Stimulated activated CD4-positive, alpha-beta T cell treated with anti-CD3 and anti-CD28 coated beads, Interleukin-15, amount 100 ng/mL, for 48 hours (primary cell): ENCODE measurements around the gene ST8SIA5.

Experiments
- DNase-seq, 2 donors: peaks; one replicate each; pipeline ENCODE4 v3.0.0-alpha.2; 2020; ENCODE audit warnings: low read depth in 2 of 2

The ST8SIA5 gene

DNA sequence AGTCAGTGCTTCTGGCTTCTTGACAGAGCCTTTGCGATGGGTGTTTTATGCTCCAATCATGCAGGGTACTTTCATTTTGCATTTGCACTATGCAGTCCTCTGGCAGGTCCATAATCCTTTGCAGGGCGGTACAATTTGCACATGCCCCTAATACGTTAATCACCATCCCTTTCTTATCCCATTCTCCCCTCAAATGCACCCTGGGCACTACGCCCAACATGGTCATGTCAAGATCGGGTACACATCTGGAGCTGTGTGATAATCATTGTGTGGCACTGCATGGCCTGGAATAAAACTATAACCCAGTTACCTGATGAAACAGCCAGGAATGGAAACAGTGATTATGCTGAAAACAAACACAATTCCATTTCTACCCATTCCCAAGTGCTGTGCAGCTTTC lies 127.5 kb downstream of the ST8SIA5 start:
- no peak for DNase-seq

DNA sequence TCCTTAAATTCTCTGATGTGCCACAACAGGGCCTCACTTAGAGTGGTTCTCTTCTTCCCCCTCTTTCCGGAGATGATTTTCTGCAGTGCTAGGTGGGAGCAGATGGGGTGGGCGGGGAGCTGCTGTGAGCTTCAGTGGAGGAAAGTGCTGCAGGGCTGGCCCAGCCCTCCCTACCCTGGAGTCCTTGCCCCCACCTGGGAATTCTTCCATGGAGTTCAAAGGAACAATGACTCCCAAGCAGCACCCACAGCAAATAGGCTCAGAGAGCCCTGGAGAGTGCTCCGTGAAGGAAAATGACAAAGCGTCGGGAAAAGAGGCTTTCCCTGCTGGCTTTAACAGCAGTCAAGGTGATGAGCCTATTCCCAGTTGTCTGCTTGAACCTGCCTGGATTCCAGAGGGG lies 128.6 kb downstream of the ST8SIA5 start:
- DNase-seq, result no peak

DNA sequence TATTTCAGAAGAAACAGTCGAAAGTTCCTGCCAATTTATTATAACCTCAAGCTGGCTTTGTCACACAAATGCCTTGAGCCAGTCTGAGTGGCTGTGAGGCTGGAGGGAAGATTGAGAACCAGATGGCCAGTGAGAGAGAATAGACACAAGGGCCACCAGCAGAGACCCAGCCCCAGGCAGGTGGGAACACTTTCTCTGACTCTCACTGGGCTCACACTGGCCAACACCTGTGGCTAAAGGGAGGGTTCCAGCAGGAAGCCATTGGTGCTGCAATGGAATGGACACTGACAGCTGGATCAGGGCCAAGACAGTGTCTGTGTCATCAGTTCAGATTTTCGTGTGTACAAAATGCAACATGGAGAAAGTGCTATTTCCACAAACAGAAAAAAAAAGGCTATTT lies 129.7 kb downstream of the ST8SIA5 start:
- DNase-seq, result no peak

DNA sequence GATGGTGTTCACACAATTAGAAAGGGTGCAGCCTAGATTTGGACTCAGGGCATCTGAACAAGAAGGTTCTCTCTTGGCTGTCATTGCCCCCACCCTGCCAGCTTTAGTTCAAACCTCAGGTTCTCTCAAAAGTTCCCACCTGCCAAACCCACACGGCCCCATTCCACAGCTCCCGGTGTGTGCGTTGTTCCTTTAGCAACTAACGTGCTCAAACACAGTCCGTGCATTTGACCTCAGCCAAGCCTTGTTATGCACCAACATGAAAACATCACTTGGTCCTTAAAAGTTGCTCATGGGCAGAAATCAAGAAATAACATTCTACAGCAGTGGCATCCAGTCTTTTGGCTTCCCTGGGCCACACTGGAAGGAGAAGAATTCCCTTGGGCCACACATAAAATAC lies 131.8 kb downstream of the ST8SIA5 start:
- DNase-seq, result no peak

DNA sequence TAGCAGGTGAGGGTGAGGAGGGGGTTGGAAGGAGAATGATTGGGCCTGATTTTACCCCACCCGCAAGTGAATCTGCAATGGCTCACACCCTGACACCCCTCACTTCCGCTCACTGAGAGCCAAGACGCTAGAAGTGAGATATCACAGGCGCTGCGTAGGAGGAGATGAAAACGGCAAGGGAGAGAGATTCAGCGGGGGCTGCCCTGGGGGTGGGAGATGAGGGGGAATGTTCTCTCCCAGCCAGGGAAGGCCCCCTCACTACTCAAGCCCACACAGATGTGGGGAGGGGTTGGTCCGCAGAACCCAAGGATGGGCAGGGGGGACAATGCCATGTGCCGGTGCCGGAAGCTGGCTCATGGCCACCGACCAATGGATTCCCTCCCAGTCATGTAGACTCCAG lies 132.7 kb downstream of the ST8SIA5 start:
- no peak for DNase-seq

DNA sequence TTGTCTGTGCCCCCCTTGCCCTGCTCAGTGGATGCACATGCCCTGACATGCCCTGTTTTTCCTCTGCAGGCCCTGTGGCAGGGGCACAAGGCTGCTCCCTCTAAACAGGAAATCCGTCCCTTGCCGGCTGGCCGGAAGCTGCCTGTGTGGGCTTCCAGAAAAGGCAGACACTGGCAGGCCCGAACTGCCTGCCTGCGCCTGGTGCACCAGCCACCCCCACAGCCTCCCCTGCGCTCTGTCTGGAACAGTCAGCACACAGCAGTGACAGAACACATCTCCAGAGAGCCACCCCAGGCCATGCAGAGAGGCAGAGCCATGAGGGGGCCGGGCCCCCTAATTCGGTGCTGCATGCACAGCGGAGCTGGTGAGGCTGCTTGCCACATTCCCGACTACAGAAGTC lies 133.3 kb downstream of the ST8SIA5 start:
- DNase-seq, result peak; percentile 5 to 20

DNA sequence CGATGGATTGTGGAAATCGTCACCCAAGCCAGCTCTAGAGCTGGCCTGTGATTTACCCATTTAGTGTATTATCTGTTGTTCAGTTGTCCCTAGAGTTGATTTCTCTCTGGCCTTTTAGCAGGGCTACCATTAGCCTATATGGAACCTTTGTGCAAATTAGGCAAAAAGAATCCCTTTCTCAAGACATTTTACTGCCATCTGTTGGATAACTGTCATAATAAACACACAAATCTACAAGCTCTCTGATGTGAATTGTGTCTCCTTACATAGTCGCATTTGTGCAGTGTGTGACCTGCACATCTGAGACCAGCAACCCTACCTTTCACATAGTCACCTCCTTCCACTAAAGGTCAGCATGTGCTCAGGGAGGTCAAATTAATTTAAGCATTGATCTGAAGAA lies 133.9 kb downstream of the ST8SIA5 start:
- no peak for DNase-seq

DNA sequence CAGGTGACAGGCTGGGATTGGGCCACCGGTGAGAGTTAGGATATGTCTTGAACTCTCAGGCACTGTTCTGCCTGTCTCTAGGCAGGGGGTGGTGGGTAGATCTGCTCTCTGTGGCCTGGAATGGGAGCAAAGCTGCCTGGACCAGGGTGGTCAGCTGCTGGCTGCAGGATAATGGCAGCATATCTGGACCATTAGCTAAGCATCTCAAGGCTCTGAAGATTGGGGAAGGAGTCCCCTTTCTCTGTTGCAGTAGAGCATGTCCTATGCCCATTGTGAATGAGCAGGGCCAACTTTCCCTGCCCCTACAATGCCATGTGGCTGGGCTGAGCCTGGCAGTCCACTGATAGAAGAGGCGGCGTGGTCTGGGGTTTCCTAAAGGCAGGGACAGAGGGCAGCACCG lies 134.4 kb downstream of the ST8SIA5 start:
- DNase-seq, result no peak

DNA sequence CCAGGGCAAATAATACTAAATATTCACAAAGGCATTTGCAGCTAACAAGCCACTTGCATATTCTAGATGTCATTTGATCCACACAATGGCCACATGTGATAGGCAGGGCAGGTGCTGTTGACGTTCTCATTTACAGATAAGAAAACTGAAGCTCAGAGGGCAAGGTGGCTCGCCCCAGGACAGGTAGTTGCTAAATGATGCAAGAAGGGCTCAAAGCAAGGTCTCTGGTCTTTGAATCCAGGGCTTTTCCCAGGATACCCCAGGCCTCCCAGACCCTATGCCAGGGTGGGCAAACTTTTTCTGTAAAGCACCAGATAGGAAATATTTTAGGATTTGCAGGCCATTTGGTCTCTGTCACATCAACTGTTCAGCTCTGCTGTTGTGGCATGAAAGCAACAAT lies 135.0 kb downstream of the ST8SIA5 start:
- DNase-seq, result no peak

DNA sequence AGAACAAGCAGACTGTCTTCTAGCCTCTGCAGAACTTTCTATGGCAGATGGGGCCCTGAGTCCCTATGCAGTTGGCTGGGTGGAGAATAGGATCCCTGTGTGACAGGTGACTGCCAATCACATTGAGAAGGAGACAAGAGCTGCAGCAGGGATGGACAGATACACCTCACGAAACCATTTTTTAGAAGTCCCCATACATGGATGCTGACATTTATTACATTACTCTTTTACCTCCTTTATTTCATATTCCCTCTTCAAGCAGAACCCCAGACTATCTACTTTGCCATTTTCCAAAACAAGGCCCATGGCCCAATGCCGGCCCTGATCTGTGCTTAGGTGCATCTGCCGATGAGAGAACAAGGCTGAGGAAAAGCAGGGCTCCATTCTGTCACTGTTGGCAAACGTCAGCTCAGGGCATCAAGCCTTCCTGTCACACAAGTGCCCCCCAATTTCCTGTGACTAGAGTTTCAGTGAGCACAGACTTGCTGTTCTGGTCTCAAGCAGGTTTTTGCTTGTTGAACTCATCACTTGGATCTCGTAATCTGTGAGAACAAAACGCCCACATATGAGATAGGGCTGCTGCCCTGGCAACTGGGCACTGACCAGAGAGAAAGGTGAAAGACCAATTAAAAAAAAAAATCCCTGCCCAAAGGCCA lies 135.6 kb downstream of the ST8SIA5 start:
- DNase-seq, result no peak

DNA sequence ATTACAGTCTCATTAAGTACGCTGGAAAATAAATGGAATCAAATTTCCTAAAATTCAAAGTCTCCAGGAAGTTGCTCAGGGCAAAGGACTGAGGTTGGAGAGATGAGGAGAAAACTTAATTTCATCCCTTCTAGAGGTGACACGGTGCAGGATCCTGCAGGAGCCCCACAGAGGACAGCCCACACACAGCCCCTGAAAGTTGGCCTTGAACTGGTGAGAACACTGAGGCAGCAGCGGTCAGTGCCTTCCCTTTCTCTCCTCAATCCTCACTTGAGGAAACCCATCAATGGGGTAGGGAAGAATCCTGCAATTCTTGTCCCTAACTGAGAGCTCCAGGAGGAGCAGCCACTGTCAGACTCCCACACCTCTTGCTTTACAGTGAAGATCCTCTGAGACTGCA lies 137.3 kb downstream of the ST8SIA5 start:
- DNase-seq, result no peak
